ENCODE results near the gene MAN2A1. TPM values are rescaled to one million over a fixed set of nuclear protein-coding genes. Genes with fewer than 3 reads are reported as not detected.

The MAN2A1 gene
- total and polyA plus RNA-seq, 2 donors (not counting 1 experiment from before 2014, with no cell fraction given), result 51.6 to 70.5 TPM

DNA sequence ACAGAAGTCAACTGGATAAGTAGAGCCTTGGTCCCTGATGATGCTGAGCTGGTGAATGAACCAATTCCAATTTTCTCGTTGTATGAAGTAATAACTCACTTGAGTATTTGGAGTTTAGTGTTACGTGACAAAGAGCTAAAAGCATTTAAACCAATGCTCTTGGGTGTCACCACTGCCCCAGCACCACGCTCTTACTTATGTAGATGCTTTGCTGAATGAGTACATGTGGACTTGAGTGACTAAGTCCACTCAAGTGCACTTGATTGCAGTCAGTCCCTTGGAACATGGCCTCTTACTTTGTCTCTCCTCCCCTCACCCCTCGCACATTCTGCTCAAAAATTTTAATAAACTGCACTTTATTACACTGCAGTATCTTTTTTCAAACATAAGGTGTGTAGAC is 184.0 kb downstream of the MAN2A1 start:
- no peaks in the 10 kb centered on the region for H3K27me3 ChIP-seq (ENCODE audit: control insufficient read depth, insufficient read depth, low read length)
- no peaks in the 10 kb centered on the region for H3K9me3 ChIP-seq (ENCODE audit: control insufficient read depth, insufficient read depth, low read depth, low read length)
- H3K4me2 ChIP-seq (ENCODE audit: extremely low read depth, insufficient read depth, low read length), result no peak overlapping the region
- H3K36me3 ChIP-seq (ENCODE audit: control insufficient read depth, insufficient read depth, low read length), result no peaks in the 10 kb centered on the region
- H3K79me2 ChIP-seq (ENCODE audit: control insufficient read depth, insufficient read depth, low read length), result no peaks in the 10 kb centered on the region
- H2AFZ ChIP-seq (ENCODE audit: low read length), result no peak overlapping the region
- TF ChIP-seq, protein P1, sequence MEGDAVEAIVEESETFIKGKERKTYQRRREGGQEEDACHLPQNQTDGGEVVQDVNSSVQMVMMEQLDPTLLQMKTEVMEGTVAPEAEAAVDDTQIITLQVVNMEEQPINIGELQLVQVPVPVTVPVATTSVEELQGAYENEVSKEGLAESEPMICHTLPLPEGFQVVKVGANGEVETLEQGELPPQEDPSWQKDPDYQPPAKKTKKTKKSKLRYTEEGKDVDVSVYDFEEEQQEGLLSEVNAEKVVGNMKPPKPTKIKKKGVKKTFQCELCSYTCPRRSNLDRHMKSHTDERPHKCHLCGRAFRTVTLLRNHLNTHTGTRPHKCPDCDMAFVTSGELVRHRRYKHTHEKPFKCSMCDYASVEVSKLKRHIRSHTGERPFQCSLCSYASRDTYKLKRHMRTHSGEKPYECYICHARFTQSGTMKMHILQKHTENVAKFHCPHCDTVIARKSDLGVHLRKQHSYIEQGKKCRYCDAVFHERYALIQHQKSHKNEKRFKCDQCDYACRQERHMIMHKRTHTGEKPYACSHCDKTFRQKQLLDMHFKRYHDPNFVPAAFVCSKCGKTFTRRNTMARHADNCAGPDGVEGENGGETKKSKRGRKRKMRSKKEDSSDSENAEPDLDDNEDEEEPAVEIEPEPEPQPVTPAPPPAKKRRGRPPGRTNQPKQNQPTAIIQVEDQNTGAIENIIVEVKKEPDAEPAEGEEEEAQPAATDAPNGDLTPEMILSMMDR (conservative IDR thresholded peaks at IDR 0.05 in 1 of 2, IDR thresholded peaks at IDR 0.05 in 1 of 2; ENCODE audit: low read depth in 1 of 2, low read length in 2 of 2), result no peak
- TF ChIP-seq EZH2 (IDR thresholded peaks at IDR 0.05; ENCODE audit: low read length, missing control alignments), result no peak
- no peak overlapping the region for H3K4me3 ChIP-seq (replicated peaks in 1 of 4; ENCODE audit: control extremely low read depth in 1 of 4, insufficient read depth in 1 of 4, low read depth in 3 of 4, low read length in 4 of 4)
- H4K20me1 ChIP-seq (ENCODE audit: control insufficient read depth, extremely low read depth, insufficient read depth, low read length), result no peaks in the 10 kb centered on the region
- H3K27ac ChIP-seq (ENCODE audit: insufficient read depth, low read length), result no peak overlapping the region
- peaks cover 2% of the 10 kb centered on the region for H3K4me1 ChIP-seq (ENCODE audit: control insufficient read depth, extremely low read depth, insufficient read depth, low read length)
- DNase-seq (ENCODE audit: low read depth in 2 of 2), result peak in 1 of 2 donors; percentile 76
- no peak overlapping the region for H3K9ac ChIP-seq (ENCODE audit: insufficient read depth, low read length)

DNA sequence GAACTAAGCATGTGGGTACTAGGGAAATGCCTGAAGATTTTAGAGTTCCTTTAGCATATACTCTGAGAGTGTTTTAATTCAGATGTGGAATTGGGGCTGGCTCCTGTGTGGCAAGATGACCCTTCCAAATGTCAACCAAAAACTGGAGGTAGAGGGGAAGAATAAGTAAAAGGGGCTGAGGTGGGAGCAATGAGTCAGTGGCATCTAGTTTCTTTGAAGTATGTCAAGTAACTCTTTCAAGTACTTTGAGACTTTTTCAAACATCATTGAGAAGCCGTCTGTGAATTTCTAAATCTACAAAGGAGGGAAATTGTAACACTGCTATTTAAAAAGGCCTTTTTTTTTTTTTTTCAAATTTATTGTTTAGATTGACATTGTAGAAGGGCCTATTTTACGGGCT is 184.4 kb downstream of the MAN2A1 start:
- Histone ChIP-seq H3K36me3 (ENCODE audit: control insufficient read depth, insufficient read depth, low read length) (no peaks in the 10 kb centered on the region), H3K4me3 (replicated peaks in 1 of 4; ENCODE audit: control extremely low read depth in 1 of 4, insufficient read depth in 1 of 4, low read depth in 3 of 4, low read length in 4 of 4) (no peak overlapping the region), H3K9ac (ENCODE audit: insufficient read depth, low read length) (no peak overlapping the region), H3K4me1 (ENCODE audit: control insufficient read depth, extremely low read depth, insufficient read depth, low read length) (peaks cover 2% of the 10 kb centered on the region), H3K27me3 (ENCODE audit: control insufficient read depth, insufficient read depth, low read length) (no peaks in the 10 kb centered on the region), H3K4me2 (ENCODE audit: extremely low read depth, insufficient read depth, low read length) (no peak overlapping the region), H4K20me1 (ENCODE audit: control insufficient read depth, extremely low read depth, insufficient read depth, low read length) (no peaks in the 10 kb centered on the region), H3K27ac (ENCODE audit: insufficient read depth, low read length) (no peak overlapping the region), H3K9me3 (ENCODE audit: control insufficient read depth, insufficient read depth, low read depth, low read length) (no peaks in the 10 kb centered on the region), H2AFZ (ENCODE audit: low read length) (no peak overlapping the region), H3K79me2 (ENCODE audit: control insufficient read depth, insufficient read depth, low read length) (no peaks in the 10 kb centered on the region)
- TF ChIP-seq, protein P1 (conservative IDR thresholded peaks at IDR 0.05 in 1 of 2, IDR thresholded peaks at IDR 0.05 in 1 of 2; ENCODE audit: low read depth in 1 of 2, low read length in 2 of 2), result no peak
- no peak for TF ChIP-seq EZH2 (IDR thresholded peaks at IDR 0.05; ENCODE audit: low read length, missing control alignments)
- no peak for DNase-seq (ENCODE audit: low read depth in 2 of 2)

DNA sequence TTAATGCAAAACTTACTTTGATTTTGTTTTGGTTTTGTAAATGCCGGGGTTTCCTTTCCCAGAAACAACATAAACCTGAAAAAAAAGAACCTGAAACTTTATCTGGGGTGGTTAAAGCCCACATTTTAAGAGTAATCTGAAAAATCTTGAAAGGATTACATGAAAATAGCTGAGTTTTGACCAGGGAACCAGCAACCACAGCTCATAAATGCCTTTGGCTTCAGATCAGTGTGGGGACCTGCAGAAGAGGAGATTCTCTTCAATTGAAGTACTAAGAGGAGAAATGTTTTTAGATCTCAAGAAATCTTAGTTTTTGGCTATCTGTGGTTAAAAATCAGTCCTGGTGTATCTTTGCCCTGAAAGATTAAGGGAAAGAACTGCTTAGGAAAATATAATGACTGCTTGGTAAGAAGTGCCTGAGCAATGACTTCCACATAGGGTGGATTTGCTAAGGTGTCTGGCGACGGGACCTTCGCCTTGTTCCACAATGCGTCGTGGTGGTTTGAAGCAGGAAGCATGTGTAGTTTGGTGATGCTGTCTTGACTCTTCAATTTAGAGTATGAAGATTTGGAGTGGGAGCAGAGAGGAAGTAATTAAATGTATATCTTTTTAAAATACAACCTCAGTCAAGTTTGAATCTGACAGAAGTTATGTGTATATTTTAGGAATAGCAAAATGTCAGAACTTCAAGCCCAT is 186.5 kb downstream of the MAN2A1 start:
- Histone ChIP-seq H3K4me2 (ENCODE audit: extremely low read depth, insufficient read depth, low read length) (no peak overlapping the region), H3K9me3 (ENCODE audit: control insufficient read depth, insufficient read depth, low read depth, low read length) (no peaks in the 10 kb centered on the region), H3K4me3 (replicated peaks in 1 of 4; ENCODE audit: control extremely low read depth in 1 of 4, insufficient read depth in 1 of 4, low read depth in 3 of 4, low read length in 4 of 4) (no peak overlapping the region), H3K4me1 (ENCODE audit: control insufficient read depth, extremely low read depth, insufficient read depth, low read length) (peaks cover 2% of the 10 kb centered on the region), H4K20me1 (ENCODE audit: control insufficient read depth, extremely low read depth, insufficient read depth, low read length) (no peaks in the 10 kb centered on the region), H3K9ac (ENCODE audit: insufficient read depth, low read length) (no peak overlapping the region), H3K27me3 (ENCODE audit: control insufficient read depth, insufficient read depth, low read length) (no peaks in the 10 kb centered on the region), H3K27ac (ENCODE audit: insufficient read depth, low read length) (no peak overlapping the region), H2AFZ (ENCODE audit: low read length) (no peak overlapping the region), H3K36me3 (ENCODE audit: control insufficient read depth, insufficient read depth, low read length) (no peaks in the 10 kb centered on the region), H3K79me2 (ENCODE audit: control insufficient read depth, insufficient read depth, low read length) (no peaks in the 10 kb centered on the region)
- TF ChIP-seq, protein P1 (conservative IDR thresholded peaks at IDR 0.05 in 1 of 2, IDR thresholded peaks at IDR 0.05 in 1 of 2; ENCODE audit: low read depth in 1 of 2, low read length in 2 of 2), result no peak
- TF ChIP-seq EZH2 (IDR thresholded peaks at IDR 0.05; ENCODE audit: low read length, missing control alignments), result no peak
- peak in 1 of 2 donors; percentile 40 for DNase-seq (ENCODE audit: low read depth in 2 of 2)

Data from fibroblast of lung (primary cell).